ENCODE results near the gene HDDC2.

DNA sequence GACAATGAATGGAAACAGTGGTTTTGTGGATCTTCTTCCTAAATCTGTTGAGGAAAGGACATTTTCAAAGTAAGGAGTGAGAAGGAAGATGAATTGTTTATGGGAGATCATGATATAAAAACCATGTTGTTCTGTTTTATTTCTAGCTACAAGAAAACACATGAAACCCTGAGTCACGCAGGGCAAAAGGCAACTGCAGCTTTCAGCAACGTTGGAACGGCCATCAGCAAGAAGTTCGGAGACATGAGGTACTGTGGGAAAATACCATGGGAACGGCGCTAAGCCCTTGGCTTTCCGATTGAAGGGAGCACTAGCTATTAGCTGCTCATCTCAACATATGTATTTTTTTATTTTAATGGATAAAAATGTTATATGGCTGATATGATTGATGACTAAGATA lies 53.6 kb downstream of the HDDC2 start:
- TF ChIP-seq EZH2 (IDR thresholded peaks at IDR 0.05; ENCODE audit: low read depth, unreplicated experiment), result no peak
- TF ChIP-seq, protein P1, sequence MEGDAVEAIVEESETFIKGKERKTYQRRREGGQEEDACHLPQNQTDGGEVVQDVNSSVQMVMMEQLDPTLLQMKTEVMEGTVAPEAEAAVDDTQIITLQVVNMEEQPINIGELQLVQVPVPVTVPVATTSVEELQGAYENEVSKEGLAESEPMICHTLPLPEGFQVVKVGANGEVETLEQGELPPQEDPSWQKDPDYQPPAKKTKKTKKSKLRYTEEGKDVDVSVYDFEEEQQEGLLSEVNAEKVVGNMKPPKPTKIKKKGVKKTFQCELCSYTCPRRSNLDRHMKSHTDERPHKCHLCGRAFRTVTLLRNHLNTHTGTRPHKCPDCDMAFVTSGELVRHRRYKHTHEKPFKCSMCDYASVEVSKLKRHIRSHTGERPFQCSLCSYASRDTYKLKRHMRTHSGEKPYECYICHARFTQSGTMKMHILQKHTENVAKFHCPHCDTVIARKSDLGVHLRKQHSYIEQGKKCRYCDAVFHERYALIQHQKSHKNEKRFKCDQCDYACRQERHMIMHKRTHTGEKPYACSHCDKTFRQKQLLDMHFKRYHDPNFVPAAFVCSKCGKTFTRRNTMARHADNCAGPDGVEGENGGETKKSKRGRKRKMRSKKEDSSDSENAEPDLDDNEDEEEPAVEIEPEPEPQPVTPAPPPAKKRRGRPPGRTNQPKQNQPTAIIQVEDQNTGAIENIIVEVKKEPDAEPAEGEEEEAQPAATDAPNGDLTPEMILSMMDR (conservative IDR thresholded peaks at IDR 0.05; ENCODE audit: low read depth in 2 of 2), result no peak
- TF ChIP-seq, protein P2, sequence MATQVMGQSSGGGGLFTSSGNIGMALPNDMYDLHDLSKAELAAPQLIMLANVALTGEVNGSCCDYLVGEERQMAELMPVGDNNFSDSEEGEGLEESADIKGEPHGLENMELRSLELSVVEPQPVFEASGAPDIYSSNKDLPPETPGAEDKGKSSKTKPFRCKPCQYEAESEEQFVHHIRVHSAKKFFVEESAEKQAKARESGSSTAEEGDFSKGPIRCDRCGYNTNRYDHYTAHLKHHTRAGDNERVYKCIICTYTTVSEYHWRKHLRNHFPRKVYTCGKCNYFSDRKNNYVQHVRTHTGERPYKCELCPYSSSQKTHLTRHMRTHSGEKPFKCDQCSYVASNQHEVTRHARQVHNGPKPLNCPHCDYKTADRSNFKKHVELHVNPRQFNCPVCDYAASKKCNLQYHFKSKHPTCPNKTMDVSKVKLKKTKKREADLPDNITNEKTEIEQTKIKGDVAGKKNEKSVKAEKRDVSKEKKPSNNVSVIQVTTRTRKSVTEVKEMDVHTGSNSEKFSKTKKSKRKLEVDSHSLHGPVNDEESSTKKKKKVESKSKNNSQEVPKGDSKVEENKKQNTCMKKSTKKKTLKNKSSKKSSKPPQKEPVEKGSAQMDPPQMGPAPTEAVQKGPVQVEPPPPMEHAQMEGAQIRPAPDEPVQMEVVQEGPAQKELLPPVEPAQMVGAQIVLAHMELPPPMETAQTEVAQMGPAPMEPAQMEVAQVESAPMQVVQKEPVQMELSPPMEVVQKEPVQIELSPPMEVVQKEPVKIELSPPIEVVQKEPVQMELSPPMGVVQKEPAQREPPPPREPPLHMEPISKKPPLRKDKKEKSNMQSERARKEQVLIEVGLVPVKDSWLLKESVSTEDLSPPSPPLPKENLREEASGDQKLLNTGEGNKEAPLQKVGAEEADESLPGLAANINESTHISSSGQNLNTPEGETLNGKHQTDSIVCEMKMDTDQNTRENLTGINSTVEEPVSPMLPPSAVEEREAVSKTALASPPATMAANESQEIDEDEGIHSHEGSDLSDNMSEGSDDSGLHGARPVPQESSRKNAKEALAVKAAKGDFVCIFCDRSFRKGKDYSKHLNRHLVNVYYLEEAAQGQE (IDR thresholded peaks at IDR 0.05; ENCODE audit: unreplicated experiment), result no peak
